HUES48 (cell line): ENCODE data around the gene DPYD.

Experiments used
- H3K27ac ChIP-seq: one replicate; pipeline ENCODE4 v1.7.0; 2013; ENCODE audit warnings: low read depth, low read length, inconsistent platforms
- H3K27me3 ChIP-seq: 2 replicates; pipeline ENCODE4 v1.6.1; 2013; ENCODE audit warnings: mild to moderate bottlenecking, low read length; ENCODE audit not compliant: control insufficient read depth, insufficient read depth
- H3K36me3 ChIP-seq: 2 replicates; pipeline ENCODE4 v1.6.1; 2013; ENCODE audit warnings: low read length; ENCODE audit not compliant: control insufficient read depth, insufficient read depth
- H3K4me1 ChIP-seq: 2 replicates; pipeline ENCODE4 v1.6.1; 2013; ENCODE audit warnings: mild to moderate bottlenecking, low read length; ENCODE audit not compliant: control insufficient read depth, insufficient read depth
- H3K4me3 ChIP-seq: 2 replicates; pipeline ENCODE4 v1.5.1; 2013; ENCODE audit warnings: mild to moderate bottlenecking, low read depth, low read length
- H3K9ac ChIP-seq: 2 replicates; pipeline ENCODE4 v1.6.1; 2013; ENCODE audit warnings: mild to moderate bottlenecking, low read depth, low read length, moderate library complexity
- H3K9me3 ChIP-seq: 2 replicates; pipeline ENCODE4 v1.6.1; 2013; ENCODE audit warnings: low read length; ENCODE audit not compliant: control insufficient read depth, insufficient read depth

The DPYD gene

DNA sequence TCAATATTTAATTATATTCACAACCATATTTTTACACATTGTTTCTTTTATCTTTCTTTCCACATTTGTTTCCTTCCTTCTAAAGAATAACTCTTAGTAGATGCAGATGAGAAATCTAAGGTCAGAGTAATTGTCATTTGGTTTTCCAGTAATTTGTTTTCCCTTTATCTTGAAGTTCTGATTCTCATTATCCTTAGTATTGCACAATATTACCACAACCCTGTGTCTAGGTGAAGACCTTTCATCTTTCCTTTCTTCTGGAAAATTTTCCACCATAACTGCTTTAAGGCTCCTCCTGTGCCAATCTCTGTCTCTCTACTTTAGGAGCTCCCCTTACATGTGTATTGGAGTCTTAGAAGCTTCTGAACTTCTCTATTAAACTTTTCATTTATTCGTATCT, 209.0 kb downstream of the DPYD start:
- Histone ChIP-seq H3K36me3 (no peaks in the 10 kb centered on the region), H3K4me3 (no peak overlapping the region), H3K27me3 (no peaks in the 10 kb centered on the region), H3K9ac (no peak overlapping the region), H3K9me3 (no peaks in the 10 kb centered on the region), H3K4me1 (no peaks in the 10 kb centered on the region), H3K27ac (no peak overlapping the region)

DNA sequence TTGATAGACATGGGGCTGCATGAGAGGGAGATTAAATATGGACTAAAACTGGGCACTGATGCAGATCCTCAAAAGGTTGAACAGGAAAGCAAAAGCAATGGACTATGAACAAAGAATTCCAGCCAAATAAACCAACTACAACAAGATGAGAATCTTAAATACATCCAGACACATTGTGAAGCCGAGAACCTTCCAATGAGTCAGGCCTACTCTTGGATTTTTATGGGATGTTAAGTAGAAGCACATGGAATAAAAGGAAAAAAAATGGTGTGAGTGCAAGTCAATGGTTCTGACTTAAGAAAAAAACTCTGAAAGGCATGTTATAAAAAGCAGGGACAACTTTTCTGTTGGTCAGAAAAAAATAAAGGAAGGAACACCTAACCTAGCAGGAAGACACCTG, 227.2 kb downstream of the DPYD start:
- Histone ChIP-seq H3K9me3 (no peaks in the 10 kb centered on the region), H3K9ac (no peak overlapping the region), H3K27ac (no peak overlapping the region), H3K4me1 (no peaks in the 10 kb centered on the region), H3K4me3 (no peak overlapping the region), H3K36me3 (no peaks in the 10 kb centered on the region), H3K27me3 (no peaks in the 10 kb centered on the region)

DNA sequence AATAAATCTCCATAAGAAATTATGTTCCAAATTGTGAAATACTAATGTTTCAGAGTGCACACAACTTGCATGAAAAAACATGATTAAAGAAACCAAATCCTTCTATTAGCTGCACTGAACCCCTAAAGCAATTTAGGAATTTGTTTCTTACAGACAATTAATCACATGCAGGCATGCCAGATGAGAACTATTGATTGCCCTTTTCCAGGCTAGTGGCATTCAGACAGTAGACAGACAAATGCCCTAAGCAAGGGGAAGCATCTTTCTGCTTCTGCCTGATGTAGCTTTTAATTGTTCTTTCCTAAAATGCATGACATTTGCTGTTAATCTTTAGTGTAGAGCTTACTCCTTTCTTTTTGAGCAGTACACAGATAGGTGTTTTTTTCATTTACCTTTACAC, 229.5 kb downstream of the DPYD start:
- Histone ChIP-seq H3K27me3 (no peaks in the 10 kb centered on the region), H3K36me3 (no peaks in the 10 kb centered on the region), H3K4me3 (no peak overlapping the region), H3K9ac (no peak overlapping the region), H3K27ac (no peak overlapping the region), H3K4me1 (no peaks in the 10 kb centered on the region), H3K9me3 (no peaks in the 10 kb centered on the region)

GRCh38 chr1:97685360-97685759, 235.5 kb downstream of the DPYD start:
- no peaks in the 10 kb centered on the region for H3K36me3 ChIP-seq

GRCh38 chr1:97680894-97681293, 239.9 kb downstream of the DPYD start:
- no peaks in the 10 kb centered on the region for H3K36me3 ChIP-seq
- no peak overlapping the region for H3K4me3 ChIP-seq
- no peaks in the 10 kb centered on the region for H3K9me3 ChIP-seq
- H3K27me3 ChIP-seq, result no peaks in the 10 kb centered on the region
- no peak overlapping the region for H3K9ac ChIP-seq
- no peaks in the 10 kb centered on the region for H3K4me1 ChIP-seq
- no peak overlapping the region for H3K27ac ChIP-seq

More at GRCh38 chr1:97685360-97685759, 235.5 kb downstream of the DPYD start:
- H3K27me3 ChIP-seq, result no peaks in the 10 kb centered on the region
- H3K9ac ChIP-seq, result no peak overlapping the region
- H3K4me1 ChIP-seq, result no peaks in the 10 kb centered on the region
- H3K27ac ChIP-seq, result no peak overlapping the region
- no peak overlapping the region for H3K4me3 ChIP-seq
- no peaks in the 10 kb centered on the region for H3K9me3 ChIP-seq

GRCh38 chr1:97680470-97680869, 240.4 kb downstream of the DPYD start:
- no peak overlapping the region for H3K9ac ChIP-seq
- no peak overlapping the region for H3K27ac ChIP-seq
- H3K4me1 ChIP-seq, result no peaks in the 10 kb centered on the region
- H3K27me3 ChIP-seq, result no peaks in the 10 kb centered on the region
- no peaks in the 10 kb centered on the region for H3K36me3 ChIP-seq
- no peaks in the 10 kb centered on the region for H3K9me3 ChIP-seq
- no peak overlapping the region for H3K4me3 ChIP-seq

DNA sequence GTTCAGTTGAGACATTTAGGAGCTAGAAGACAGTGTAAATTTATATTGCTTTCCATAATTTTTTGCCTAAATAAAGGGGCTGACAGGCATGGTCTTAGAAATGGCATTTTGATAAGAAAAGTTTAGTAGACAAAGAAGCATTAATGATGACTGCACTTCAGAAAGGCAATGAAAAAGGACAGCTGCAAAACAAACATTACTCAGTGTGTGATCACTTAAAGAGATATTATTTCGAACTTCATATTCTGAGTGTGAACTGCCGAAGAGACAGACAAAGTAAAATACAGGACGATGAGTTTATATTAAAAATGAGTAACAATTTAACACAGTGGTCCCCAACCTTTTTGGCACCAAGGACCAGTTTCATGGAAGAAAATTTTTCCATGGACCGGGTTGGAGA, 243.1 kb downstream of the DPYD start:
- H3K36me3 ChIP-seq, result no peaks in the 10 kb centered on the region

GRCh38 chr1:97674517-97674916, 246.3 kb downstream of the DPYD start:
- Histone ChIP-seq H3K9me3 (no peaks in the 10 kb centered on the region), H3K27ac (no peak overlapping the region), H3K27me3 (no peaks in the 10 kb centered on the region), H3K36me3 (no peaks in the 10 kb centered on the region), H3K4me1 (no peaks in the 10 kb centered on the region), H3K4me3 (no peak overlapping the region), H3K9ac (no peak overlapping the region)

More for the DNA sequence above, 243.1 kb downstream of the DPYD start:
- H3K9ac ChIP-seq, result no peak overlapping the region
- H3K27me3 ChIP-seq, result no peaks in the 10 kb centered on the region
- H3K4me1 ChIP-seq, result no peaks in the 10 kb centered on the region
- no peak overlapping the region for H3K27ac ChIP-seq
- no peaks in the 10 kb centered on the region for H3K9me3 ChIP-seq
- H3K4me3 ChIP-seq, result no peak overlapping the region

DNA sequence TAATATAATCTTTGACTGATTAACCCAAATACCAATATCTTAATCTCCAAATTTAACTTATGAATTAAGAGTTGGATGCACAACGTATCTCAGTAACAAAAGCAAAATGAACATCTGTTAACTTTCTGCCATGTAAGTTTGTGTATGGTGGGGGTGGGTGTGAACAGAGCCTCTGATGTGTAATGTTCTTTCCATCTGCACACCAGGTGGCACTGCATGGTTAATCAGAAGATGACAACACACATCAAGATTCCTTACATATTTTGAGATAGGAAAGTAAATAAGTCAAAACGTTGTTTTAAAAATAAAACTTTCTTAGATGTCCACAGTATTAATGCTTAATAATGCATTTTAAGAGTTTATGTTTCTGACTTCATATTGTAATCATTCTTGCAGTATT, 251.9 kb downstream of the DPYD start:
- Histone ChIP-seq H3K4me3 (no peak overlapping the region), H3K9me3 (no peaks in the 10 kb centered on the region), H3K27me3 (no peaks in the 10 kb centered on the region), H3K36me3 (no peaks in the 10 kb centered on the region), H3K4me1 (no peaks in the 10 kb centered on the region), H3K9ac (no peak overlapping the region), H3K27ac (no peak overlapping the region)

GRCh38 chr1:97660431-97661105, 260.3 kb downstream of the DPYD start:
- Histone ChIP-seq H3K9ac (no peak overlapping the region), H3K27ac (no peak overlapping the region), H3K9me3 (no peaks in the 10 kb centered on the region), H3K27me3 (no peaks in the 10 kb centered on the region), H3K4me3 (no peak overlapping the region), H3K36me3 (no peaks in the 10 kb centered on the region), H3K4me1 (peaks cover 7% of the 10 kb centered on the region; the same call in 1 of the 2 replicates)

DNA sequence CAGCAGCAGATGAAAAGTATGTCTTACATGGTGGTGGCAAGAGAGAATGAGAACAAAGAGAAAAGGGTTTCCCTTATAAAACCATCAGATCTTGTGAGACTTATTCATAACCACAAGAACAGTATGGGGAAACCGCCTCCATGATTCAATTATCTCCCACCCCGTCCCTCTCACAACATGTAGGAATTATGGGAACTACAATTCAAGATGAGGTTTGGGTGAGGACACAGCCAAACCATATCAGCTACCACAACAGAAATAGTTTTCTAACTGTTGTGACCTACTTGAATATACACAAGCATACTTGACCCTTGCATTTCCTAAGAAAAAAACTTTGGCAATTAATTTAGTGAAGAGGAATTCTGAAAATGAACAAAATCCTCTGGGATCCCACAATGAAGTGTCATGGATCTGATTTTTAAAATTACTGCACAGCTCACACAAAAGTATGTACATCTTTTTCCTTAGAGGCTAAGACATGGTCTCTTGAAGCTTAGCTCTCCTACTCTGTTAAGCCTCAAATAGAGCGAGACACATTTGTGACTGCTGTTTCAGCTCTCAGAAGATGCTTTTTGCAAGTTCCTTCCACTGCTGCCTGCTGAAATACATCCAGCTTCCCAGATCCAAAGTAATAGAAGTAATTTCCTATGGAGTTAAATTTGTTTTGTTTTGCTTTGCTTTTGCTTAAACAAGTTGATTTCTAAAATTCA, 265.8 kb downstream of the DPYD start:
- peaks cover 7% of the 10 kb centered on the region; the same call in 1 of the 2 replicates for H3K4me1 ChIP-seq
- no peaks in the 10 kb centered on the region for H3K9me3 ChIP-seq
- no peak overlapping the region for H3K27ac ChIP-seq
- H3K4me3 ChIP-seq, result no peak overlapping the region
- H3K36me3 ChIP-seq, result no peaks in the 10 kb centered on the region
- no peaks in the 10 kb centered on the region for H3K27me3 ChIP-seq
- no peak overlapping the region for H3K9ac ChIP-seq
